H9 (cell line): ENCODE measurements around the gene SULT1A2. TPM values are rescaled to one million over a fixed set of nuclear protein-coding genes. Genes with fewer than 3 reads are reported as not detected.
"Not testable (repeated sequence)": the region's sequence is repeated elsewhere in the genome, so short reads cannot be mapped to it uniquely, and the experiment has no call there.

Experiments
- DNase-seq: peaks from one replicate; pipeline ENCODE4 v3.0.0-alpha.2; 2017
- H2AFZ ChIP-seq: one replicate; pipeline ENCODE4 v1.6.1; 2013; ENCODE audit warnings: mild to moderate bottlenecking, low read length, control low read depth, moderate library complexity
- H2AK5ac ChIP-seq: 2 replicates; pipeline ENCODE4 v1.6.1; 2013; ENCODE audit warnings: low read length, control low read depth, mixed read lengths; ENCODE audit not compliant: insufficient read length
- H2BK120ac ChIP-seq: one replicate; pipeline ENCODE4 v1.6.1; 2013; ENCODE audit warnings: low read depth, mild to moderate bottlenecking, low read length, control low read depth, inconsistent platforms; ENCODE audit not compliant: poor library complexity, severe bottlenecking
- H2BK12ac ChIP-seq: 2 replicates; pipeline ENCODE4 v1.6.1; 2013; ENCODE audit warnings: low read length, control low read depth, mixed read lengths, low read depth; ENCODE audit not compliant: insufficient read length
- H2BK15ac ChIP-seq: 2 replicates; pipeline ENCODE4 v1.6.1; 2013; ENCODE audit warnings: low read depth, low read length, control low read depth
- H2BK20ac ChIP-seq: one replicate; pipeline ENCODE4 v1.6.1; 2013; ENCODE audit warnings: low read depth, mild to moderate bottlenecking, low read length, control low read depth, inconsistent platforms; ENCODE audit not compliant: poor library complexity, severe bottlenecking
- H2BK5ac ChIP-seq: 2 replicates; pipeline ENCODE4 v1.6.1; 2013; ENCODE audit warnings: low read length, control low read depth, mixed read lengths; ENCODE audit not compliant: insufficient read length
- H3K14ac ChIP-seq: 2 replicates; pipeline ENCODE4 v1.6.1; 2013; ENCODE audit warnings: low read length, control low read depth; ENCODE audit not compliant: insufficient read depth
- H3K18ac ChIP-seq: 2 replicates; pipeline ENCODE4 v1.6.1; 2013; ENCODE audit warnings: low read depth, mild to moderate bottlenecking, mixed read lengths, low read length, control low read depth; ENCODE audit not compliant: insufficient read length
- H3K23ac ChIP-seq: 2 replicates; pipeline ENCODE4 v1.6.1; 2013; ENCODE audit warnings: low read length, control low read depth, mixed read lengths, low read depth; ENCODE audit not compliant: insufficient read length
- H3K23me2 ChIP-seq: 2 replicates; pipeline ENCODE4 v1.6.1; 2013; ENCODE audit warnings: low read depth, mild to moderate bottlenecking, mixed read lengths, low read length, control low read depth; ENCODE audit not compliant: insufficient read length, poor library complexity, severe bottlenecking
- H3K27ac ChIP-seq: 2 replicates; pipeline ENCODE4 v1.5.1; 2013; ENCODE audit warnings: low read length, control low read depth, mixed read lengths, low read depth; ENCODE audit not compliant: insufficient read length
- H3K27me3 ChIP-seq: 2 replicates; pipeline ENCODE4 v1.6.1; 2013; ENCODE audit warnings: low read length, control low read depth, inconsistent platforms; ENCODE audit not compliant: insufficient read depth
- H3K4ac ChIP-seq: 2 replicates; pipeline ENCODE4 v1.6.1; 2013; ENCODE audit warnings: low read depth, mild to moderate bottlenecking, control low read depth, inconsistent platforms, low read length, moderate library complexity
- H3K4me1 ChIP-seq: 2 replicates; pipeline ENCODE4 v1.6.1; 2013; ENCODE audit warnings: low read length, control low read depth, inconsistent platforms; ENCODE audit not compliant: insufficient read depth
- H3K4me2 ChIP-seq: 2 replicates; pipeline ENCODE4 v1.6.1; 2013; ENCODE audit warnings: low read length, control low read depth, mixed read lengths; ENCODE audit not compliant: insufficient read length, insufficient read depth
- H3K56ac ChIP-seq: 2 replicates; pipeline ENCODE4 v1.6.1; 2013; ENCODE audit warnings: low read depth, mild to moderate bottlenecking, mixed read lengths, low read length, control low read depth; ENCODE audit not compliant: insufficient read length
- H3K79me1 ChIP-seq: 2 replicates; pipeline ENCODE4 v1.6.1; 2013; ENCODE audit warnings: low read depth, mild to moderate bottlenecking, moderate library complexity, low read length, control low read depth, inconsistent platforms; ENCODE audit not compliant: insufficient read depth, poor library complexity, severe bottlenecking
- H3K79me2 ChIP-seq: 2 replicates; pipeline ENCODE4 v1.6.1; 2013; ENCODE audit warnings: low read length, control low read depth, inconsistent platforms; ENCODE audit not compliant: insufficient read depth
- H3K9ac ChIP-seq: 2 replicates; pipeline ENCODE4 v1.6.1; 2013; ENCODE audit warnings: low read length, control low read depth, mixed read lengths; ENCODE audit not compliant: insufficient read length; ENCODE audit errors: extremely low read depth
- H3K9me3 ChIP-seq: one replicate; pipeline ENCODE4 v1.6.1; 2013; ENCODE audit warnings: low read depth, low read length, inconsistent platforms; ENCODE audit not compliant: control insufficient read depth
- H3T11ph ChIP-seq: one replicate; pipeline ENCODE4 v1.6.1; 2013; ENCODE audit warnings: mild to moderate bottlenecking, low read length, control low read depth, inconsistent platforms
- H4K20me1 ChIP-seq: one replicate; pipeline ENCODE4 v1.6.1; 2013; ENCODE audit not compliant: control insufficient read depth, insufficient read length, insufficient read depth
- H4K5ac ChIP-seq: 2 replicates; pipeline ENCODE4 v1.6.1; 2013; ENCODE audit warnings: low read depth, mild to moderate bottlenecking, mixed read lengths, low read length, control low read depth; ENCODE audit not compliant: insufficient read length
- H4K8ac ChIP-seq: replicated peaks from 2 replicates; pipeline ENCODE4 v1.6.1; 2013; ENCODE audit warnings: low read length, control low read depth, mixed read lengths, low read depth; ENCODE audit not compliant: insufficient read length
- H4K91ac ChIP-seq: 2 replicates; pipeline ENCODE4 v1.6.1; 2013; ENCODE audit warnings: low read depth, mild to moderate bottlenecking, moderate library complexity, mixed read lengths, low read length, control low read depth; ENCODE audit not compliant: insufficient read length
- H3K27ac Mint-ChIP-seq, 3 experiments: 2 replicates in 2 of 3; 3 replicates in 1 of 3; pipeline ENCODE4 v1.8.0; 2020 to 2021; ENCODE audit warnings: mixed read lengths in 3 of 3, mild to moderate bottlenecking in 1 of 3, moderate library complexity in 1 of 3
- H3K27me3 Mint-ChIP-seq: 2 replicates; pipeline ENCODE4 v1.8.0; 2021; ENCODE audit warnings: low read depth, mild to moderate bottlenecking, moderate library complexity, mixed read lengths
- H3K36me3 Mint-ChIP-seq, 3 experiments: 2 replicates in 2 of 3; 3 replicates in 1 of 3; pipeline ENCODE4 v1.8.0; 2020 to 2021; ENCODE audit warnings: low read depth in 3 of 3, mixed read lengths in 3 of 3; ENCODE audit not compliant: insufficient read depth in 1 of 3
- H3K4me1 Mint-ChIP-seq, 2 experiments: 2 replicates each; pipeline ENCODE4 v1.8.0; 2020; ENCODE audit warnings: mixed read lengths in 2 of 2
- H3K4me3 Mint-ChIP-seq, 2 experiments: 2 replicates in 1 of 2; 3 replicates in 1 of 2; pipeline ENCODE4 v1.8.0; 2020 to 2021; ENCODE audit warnings: mild to moderate bottlenecking in 2 of 2, mixed read lengths in 2 of 2, moderate library complexity in 1 of 2
- H3K9me3 Mint-ChIP-seq, 2 experiments: 2 replicates in 1 of 2; 3 replicates in 1 of 2; pipeline ENCODE4 v1.8.0; 2020; ENCODE audit warnings: mild to moderate bottlenecking in 2 of 2, mixed read lengths in 2 of 2, moderate library complexity in 1 of 2
- CTCF ChIP-seq: fragments of 200-600 bp; sonication (generic); conservative IDR thresholded peaks from 3 replicates; pipeline ENCODE4 v1.8.0; 2021; ENCODE audit warnings: antibody characterized with exemption, mild to moderate bottlenecking
- WGBS: extraction: QIAGEN DNeasy Blood & Tissue Kit; methylation state at CpG from one replicate; pipeline ENCODE4 v1.1.7; 2013; ENCODE audit warnings: missing lambda C conversion rate, low lambda C conversion rate, mixed read lengths; ENCODE audit not compliant: insufficient read length; ENCODE audit errors: extremely low coverage; 5-methylcytosine and 5-hydroxymethylcytosine counted together
- total RNA-seq: library from RNA; stranded (reverse); gene quantifications from 2 replicates; pipeline ENCODE4 v1.2.1, GENCODE V29; 2021

The SULT1A2 gene
- total RNA-seq, 1 experiment from 2014 or later: 0.66 TPM

GRCh38 chr16:28621481-28622155 is 24.8 kb upstream of the SULT1A2 start:
- Histone ChIP-seq H3K9ac (no peak overlapping the region), H3K27ac (no peak overlapping the region), H2BK20ac (no peak overlapping the region), H3K4me1 (no peaks in the 10 kb centered on the region; the same call in 1 of the 2 replicates), H3K56ac (no peak overlapping the region), H2BK12ac (no peak overlapping the region), H3K79me2 (no peaks in the 10 kb centered on the region), H2BK120ac (no peak overlapping the region), H3K9me3 (no peaks in the 10 kb centered on the region), H4K91ac (no peak overlapping the region), H4K5ac (no peak overlapping the region), H2AFZ (no peak overlapping the region), H3K23ac (no peak overlapping the region), H3T11ph (no peak overlapping the region), H3K23me2 (no peaks in the 10 kb centered on the region), H3K4me2 (no peak overlapping the region), H3K4ac (no peak overlapping the region), H3K18ac (no peak overlapping the region), H2BK5ac (no peak overlapping the region), H2BK15ac (no peak overlapping the region), H3K79me1 (no peaks in the 10 kb centered on the region), H3K14ac (no peak overlapping the region), H3K27me3 (no peaks in the 10 kb centered on the region), H4K8ac (no peak overlapping the region), H4K20me1 (no peaks in the 10 kb centered on the region), H2AK5ac (no peak overlapping the region)
- no peaks in the 10 kb centered on the region for H3K9me3 Mint-ChIP-seq
- no peak for TF ChIP-seq CTCF
- H3K27ac Mint-ChIP-seq: no peak overlapping the region
- no peak for DNase-seq
- H3K36me3 Mint-ChIP-seq: no peaks in the 10 kb centered on the region
- no peak overlapping the region for H3K4me3 Mint-ChIP-seq
- no peaks in the 10 kb centered on the region for H3K27me3 Mint-ChIP-seq
- WGBS: no CpG with 5 or more reads among the region's 7 CpGs
- H3K4me1 Mint-ChIP-seq: peaks cover 23 to 31% of the 10 kb centered on the region in 2 experiments

GRCh38 chr16:28620316-28620715 is 23.5 kb upstream of the SULT1A2 start:
- not testable (repeated sequence) for H4K20me1 ChIP-seq, H4K8ac ChIP-seq, H2BK12ac ChIP-seq, H2BK15ac ChIP-seq, H3K23ac ChIP-seq, H3K9me3 Mint-ChIP-seq, H3K36me3 Mint-ChIP-seq, H3K56ac ChIP-seq, H2BK120ac ChIP-seq, H2AK5ac ChIP-seq, H3K27ac ChIP-seq, H3T11ph ChIP-seq, H4K91ac ChIP-seq, H4K5ac ChIP-seq, H2BK20ac ChIP-seq, H3K4ac ChIP-seq, H3K4me1 ChIP-seq, H2BK5ac ChIP-seq, H3K27ac Mint-ChIP-seq, DNase-seq, H2AFZ ChIP-seq, H3K18ac ChIP-seq, H3K27me3 ChIP-seq, H3K23me2 ChIP-seq, H3K4me3 Mint-ChIP-seq, H3K9me3 ChIP-seq, H3K27me3 Mint-ChIP-seq, H3K79me1 ChIP-seq, H3K14ac ChIP-seq, H3K9ac ChIP-seq, H3K79me2 ChIP-seq, H3K4me2 ChIP-seq
- H3K4me1 Mint-ChIP-seq: peaks cover 23 to 34% of the 10 kb centered on the region in 2 experiments
- no CpG with 5 or more reads among the region's 1 CpG for WGBS
